A549 treated with AZD9567 at 1 μM for 4 hours (cell line): Measurements from ENCODE around the gene METTL9. TPM values are rescaled to one million over a fixed set of nuclear protein-coding genes. Genes with fewer than 3 reads are reported as not detected.

Source experiments
- total RNA-seq: library from RNA; stranded (reverse); fragments of 200-300 nt; extraction: Qiagen RNA extraction; gene quantifications from 5 replicates; pipeline ENCODE4 v1.2.3, GENCODE V29; 2022; ENCODE audit not compliant: insufficient read depth

METTL9 gene
- total RNA-seq, result 92.8 to 116 TPM (median 99.8 TPM) in 5 replicates

GRCh38 chr16:21599122-21600030 lies at the start of gene METTL9:
Gene METTL9, plus strand, starts transcription at chr16:21599577. Its CDS starts 157 bp downstream, at chr16:21599734.

GRCh38 chr16:21652453-21652852 lies 53.1 kb downstream of the METTL9 start, which contains the start of gene IGSF6:
Gene IGSF6, minus strand, starts transcription at chr16:21652608. Its CDS starts 10 bp downstream, at chr16:21652598.

GRCh38 chr16:21663889-21664647 lies 64.7 kb downstream of the METTL9 start, which contains the start of gene OTOA:
Gene OTOA, plus strand, starts transcription at chr16:21663968. Its CDS starts 14,547 bp downstream, at chr16:21678515.

Other genes with a start within 250 kb of the METTL9 start
- not detected in 5 replicates for gene IGSF6, start 53.0 kb downstream of the METTL9 start, total RNA-seq
- gene OTOA, start 64.4 kb downstream of the METTL9 start, total RNA-seq, result 0.07 to 0.09 TPM (median 0.08 TPM) in 4 of 5 replicates, not detected in the other